Retina (tissue), 1 donor: ENCODE data around the gene KLF11.
A peak's percentile ranks its signal among the peaks of the same experiment; 100 is the strongest.

Experiments
- DNase-seq: peaks from one replicate; pipeline ENCODE4 v3.0.0-alpha.2; 2016

Gene KLF11

GRCh38 chr2:10045561-10046355 is 2.4 kb downstream of the KLF11 start:
- no peak for DNase-seq

DNA sequence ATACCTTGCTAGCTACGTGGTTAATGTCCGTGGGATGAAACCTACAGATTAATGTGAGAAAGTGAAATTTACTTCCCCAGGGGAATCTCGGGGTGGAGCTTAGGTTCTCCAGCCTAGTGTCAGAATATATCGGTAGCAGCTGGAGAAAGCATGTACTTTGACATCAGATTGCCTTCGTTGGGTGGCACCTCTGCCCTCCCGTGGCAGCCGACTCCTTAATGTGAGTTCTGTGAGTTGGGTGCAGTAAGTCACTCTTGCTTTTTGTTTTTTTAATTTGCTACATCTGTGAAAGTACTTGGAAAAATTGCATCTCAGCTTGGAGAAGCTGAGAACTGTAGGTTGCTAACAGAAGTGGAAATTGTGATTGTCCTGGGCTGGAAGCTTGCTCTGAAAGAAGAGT is 3.6 kb downstream of the KLF11 start:
- DNase-seq: no peak

DNA sequence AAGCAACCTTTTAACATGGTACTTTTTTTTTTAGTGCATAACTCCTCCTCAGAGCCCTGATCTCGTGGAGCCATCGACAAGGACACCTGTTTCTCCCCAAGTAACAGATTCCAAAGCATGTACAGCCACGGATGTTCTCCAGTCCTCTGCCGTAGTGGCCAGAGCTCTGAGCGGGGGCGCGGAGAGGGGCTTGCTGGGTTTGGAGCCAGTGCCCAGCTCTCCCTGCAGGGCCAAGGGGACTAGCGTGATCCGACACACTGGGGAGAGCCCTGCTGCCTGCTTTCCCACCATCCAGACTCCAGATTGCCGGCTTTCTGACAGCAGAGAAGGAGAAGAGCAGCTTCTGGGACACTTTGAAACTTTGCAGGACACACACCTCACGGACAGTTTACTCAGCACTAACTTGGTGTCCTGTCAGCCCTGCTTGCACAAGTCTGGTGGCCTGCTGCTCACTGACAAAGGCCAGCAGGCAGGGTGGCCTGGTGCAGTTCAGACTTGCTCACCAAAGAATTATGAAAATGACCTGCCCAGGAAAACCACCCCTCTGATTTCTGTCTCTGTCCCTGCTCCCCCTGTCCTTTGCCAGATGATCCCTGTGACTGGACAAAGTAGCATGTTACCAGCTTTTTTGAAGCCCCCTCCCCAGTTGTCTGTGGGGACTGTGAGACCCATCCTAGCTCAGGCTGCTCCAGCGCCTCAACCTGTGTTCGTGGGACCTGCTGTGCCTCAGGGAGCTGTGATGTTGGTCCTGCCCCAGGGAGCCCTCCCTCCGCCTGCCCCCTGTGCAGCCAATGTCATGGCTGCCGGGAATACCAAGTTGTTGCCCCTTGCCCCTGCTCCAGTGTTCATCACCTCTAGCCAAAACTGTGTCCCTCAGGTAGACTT is 4.5 kb downstream of the KLF11 start:
- no peak for DNase-seq

DNA sequence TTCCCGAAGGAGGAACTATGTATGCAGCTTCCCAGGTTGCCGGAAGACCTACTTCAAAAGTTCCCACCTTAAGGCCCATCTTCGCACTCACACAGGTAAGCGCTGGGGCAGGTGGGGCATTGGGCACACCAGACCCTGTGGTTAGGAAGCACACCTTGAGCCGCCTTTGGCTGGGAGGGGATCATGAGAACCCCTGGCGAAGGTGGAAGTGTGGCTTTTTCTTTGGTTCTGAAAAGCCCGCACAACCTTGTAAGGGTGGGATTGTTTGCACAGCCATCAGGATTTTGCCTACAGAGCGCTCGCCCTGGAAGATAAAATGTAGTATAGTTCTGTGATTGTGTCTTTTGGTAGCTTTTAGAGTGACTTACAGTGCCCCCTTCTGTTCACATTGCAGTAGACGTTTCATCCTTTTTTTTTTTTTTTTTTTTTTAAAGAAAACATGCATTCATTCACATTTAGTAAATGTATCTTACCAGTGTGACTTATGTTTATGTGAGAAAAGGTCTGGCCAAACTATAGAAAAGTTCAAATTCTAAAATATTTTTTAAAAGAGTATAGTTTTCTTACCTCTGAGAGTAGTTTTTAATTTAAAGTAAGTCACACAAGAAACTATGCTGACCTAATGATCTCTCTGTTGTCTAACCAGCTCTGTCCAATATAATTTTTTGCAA is 5.3 kb downstream of the KLF11 start:
- DNase-seq: peak; percentile 56

DNA sequence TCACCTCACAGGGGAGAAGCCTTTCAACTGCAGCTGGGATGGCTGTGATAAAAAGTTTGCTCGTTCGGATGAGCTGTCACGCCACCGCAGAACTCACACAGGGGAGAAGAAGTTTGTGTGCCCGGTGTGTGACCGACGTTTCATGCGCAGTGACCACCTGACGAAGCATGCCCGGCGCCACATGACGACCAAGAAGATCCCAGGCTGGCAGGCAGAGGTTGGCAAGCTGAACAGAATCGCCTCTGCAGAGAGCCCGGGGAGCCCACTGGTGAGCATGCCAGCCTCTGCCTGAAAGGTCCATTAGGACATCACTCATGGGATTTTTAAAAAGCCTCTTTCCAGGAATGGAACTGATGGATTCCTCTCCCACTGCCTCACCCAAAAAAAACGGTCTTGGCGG is 8.9 kb downstream of the KLF11 start:
- DNase-seq: no peak

DNA sequence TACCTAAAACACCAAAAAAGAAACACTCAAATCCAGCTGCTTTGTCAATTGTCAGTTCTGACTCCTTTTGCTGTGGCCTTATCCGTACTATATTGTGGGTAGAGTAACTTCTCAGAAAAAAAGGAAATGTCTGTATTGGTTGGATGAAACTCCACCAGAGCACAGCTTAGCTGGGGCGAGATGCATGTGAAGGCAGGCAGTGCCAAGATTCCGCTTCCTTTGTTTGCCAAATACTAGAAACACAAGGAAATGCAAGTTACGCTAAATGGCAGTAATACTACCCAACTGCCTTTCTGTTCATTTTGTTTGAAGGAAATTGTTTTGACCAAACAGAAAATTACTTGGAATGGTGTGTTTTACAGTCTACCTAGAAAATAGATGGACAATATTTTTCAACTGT is 10.0 kb downstream of the KLF11 start:
- no peak for DNase-seq

- DNase-seq: no peak
Observed at GRCh38 chr2:10054424-10054823, 11.1 kb downstream of the KLF11 start.

DNA sequence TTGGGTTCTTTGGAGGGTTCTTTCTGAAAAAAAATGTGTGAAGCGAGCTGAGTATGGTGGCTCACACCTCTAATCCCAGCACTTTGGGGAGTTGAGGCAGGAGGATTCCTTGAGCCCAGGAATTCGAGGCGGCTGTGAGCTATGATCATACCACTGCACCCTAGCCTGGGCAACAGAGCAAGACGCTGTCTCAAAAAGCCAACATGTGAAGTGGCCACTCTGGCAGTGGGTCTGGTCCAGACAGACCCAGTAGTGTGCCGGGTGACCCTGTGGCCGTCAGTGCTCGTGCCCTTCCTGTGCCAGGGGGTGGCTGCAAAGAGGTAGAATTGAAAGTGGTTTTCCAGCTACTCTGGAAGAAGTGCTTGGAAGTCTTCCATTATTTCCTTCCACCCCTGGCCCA is 11.6 kb downstream of the KLF11 start:
- DNase-seq: no peak

DNA sequence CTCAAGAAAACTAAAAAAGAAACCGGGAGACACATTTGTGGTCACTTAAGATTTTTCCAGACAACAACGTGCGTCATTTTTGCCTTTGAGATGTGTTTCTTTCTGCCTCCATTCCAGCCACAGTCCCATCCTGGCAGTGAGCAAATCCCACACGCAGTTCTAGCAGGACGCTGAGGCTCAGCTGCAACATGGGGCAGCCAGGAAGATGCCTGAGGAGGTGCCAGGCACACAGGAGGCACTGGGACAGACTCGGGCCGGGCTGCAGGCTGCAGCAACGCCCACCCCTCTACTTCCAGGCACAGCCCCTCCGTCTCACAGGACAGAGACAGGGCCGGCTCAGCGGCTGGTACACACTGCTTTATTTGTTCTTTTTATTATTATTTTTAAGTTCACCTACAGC is 13.1 kb downstream of the KLF11 start:
- DNase-seq: no peak

DNA sequence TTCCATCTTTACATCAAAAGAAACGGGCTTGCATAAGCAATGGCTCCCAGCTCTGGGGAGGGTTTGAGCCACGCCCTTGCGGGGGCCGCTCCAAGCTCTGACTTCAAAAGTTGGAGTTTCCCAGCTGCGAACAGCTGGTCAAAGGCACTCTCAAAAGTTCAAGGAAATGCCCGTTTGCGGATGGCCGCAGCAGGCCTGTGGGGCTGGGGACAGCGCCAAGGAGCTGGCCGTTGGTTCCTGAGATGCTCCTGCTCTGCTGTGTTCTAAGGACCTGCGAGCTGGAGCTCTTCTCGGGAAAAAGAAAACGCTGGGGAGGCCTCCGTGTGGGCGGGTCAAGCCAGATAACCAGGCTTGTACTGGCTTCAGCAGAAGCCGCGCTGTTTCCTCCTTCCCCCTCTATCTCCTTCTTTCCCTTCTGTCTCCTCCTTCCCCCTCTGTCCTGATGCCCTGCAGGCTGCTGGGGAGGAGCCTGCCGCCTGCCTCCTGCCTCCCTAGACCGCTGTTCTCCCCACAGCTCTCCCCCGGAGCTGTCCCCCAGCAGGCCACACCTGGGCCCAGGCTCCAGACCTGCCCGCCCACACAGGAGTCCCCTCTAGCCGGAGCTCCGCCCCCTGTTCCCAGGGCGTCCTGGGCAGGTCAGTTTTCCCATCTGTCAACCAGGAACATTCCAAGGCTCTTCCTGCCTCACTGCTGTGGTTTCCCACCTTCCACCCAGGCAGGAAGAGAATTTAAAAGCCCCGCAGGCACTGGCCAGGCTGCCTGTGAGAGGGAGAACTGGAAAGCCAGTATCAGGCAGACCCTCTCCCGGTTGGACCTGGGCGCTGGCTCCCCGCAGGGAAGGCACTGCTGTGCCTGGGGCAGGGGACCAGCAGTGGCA is 14.1 kb downstream of the KLF11 start:
- DNase-seq: peak; percentile 60

- DNase-seq: no peak
Observed at GRCh38 chr2:10058251-10059015, 15.1 kb downstream of the KLF11 start.

- DNase-seq: peak; percentile 33
Observed at GRCh38 chr2:10059016-10059351, 15.6 kb downstream of the KLF11 start.

GRCh38 chr2:10059552-10060335 is 16.4 kb downstream of the KLF11 start:
- no peak for DNase-seq

DNA sequence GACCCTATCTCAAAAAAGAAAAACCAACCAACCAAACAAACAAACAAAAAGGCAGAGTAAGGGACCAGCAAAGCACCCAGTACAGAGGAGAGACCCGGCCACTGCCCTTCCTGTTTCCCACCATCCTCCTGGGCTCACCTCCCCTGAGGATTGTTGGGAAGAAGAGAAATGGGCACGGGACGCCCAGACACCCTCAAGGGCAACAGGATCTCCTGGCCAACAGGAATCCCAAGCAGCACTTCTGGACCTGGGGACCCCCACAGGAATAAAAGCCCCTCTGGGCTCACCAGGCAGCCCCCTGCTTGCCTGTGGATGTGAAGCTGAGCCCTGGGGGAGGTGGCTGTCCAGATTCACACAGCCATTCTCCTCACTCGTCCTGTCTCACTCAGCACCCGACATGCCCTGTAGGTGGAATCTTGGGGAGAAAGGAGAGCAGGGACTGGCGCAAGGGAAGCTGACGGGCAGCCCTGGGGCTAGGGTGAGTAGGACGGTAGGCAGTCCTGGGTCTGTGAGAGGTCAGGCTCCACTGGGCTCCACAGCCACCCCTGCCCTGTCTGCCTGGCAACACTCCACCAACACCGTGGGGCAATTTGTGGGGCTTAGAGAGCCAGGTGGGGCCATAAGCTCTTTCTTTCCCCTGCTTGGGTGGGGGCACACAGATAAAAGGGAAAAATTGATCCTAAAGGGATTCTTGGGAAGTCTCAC is 18.0 kb downstream of the KLF11 start:
- no peak for DNase-seq

- DNase-seq: no peak
Observed at GRCh38 chr2:10062931-10063365, 19.6 kb downstream of the KLF11 start.

GRCh38 chr2:10063566-10063965 is 20.2 kb downstream of the KLF11 start:
- no peak for DNase-seq

DNA sequence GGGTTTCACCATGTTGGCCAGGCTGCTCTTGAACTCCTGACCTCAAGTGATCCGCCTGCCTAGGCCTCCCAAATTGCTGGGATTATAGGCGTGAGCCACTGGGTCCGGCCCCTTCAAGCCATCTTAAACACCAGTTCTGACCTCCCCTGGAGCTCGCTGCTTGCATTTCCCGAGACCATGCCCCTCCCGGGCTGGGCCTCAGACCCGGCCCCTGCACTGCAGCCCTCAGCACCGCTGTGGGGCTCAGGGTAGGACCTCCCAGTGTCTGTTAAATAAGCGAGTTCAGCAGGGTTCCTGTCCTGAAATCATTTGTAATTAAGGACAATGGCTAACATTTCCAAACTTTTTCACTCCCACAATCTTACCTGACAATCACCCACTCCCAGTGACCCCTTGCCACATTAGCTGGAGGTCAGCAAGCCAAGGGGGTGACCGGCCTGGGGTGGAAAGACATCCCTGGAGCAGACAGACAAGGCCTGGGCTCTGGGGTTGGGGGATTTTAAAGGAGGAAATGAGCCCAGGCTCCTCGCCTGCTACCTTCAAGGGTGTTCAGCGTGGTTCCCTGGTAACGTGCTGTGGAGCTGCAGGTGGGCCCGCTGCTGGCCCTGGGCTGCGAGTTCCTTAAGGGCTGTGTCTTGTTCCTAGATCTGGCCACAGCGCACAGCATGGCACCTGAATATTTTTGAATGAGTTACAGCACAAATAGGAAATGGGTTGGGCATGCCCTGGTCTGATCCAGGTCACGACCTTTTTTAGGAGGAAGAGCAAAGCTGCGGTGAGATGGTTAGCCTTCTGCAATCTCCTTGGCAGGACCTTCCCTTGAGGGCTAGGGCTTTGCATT is 21.8 kb downstream of the KLF11 start:
- no peak for DNase-seq

DNA sequence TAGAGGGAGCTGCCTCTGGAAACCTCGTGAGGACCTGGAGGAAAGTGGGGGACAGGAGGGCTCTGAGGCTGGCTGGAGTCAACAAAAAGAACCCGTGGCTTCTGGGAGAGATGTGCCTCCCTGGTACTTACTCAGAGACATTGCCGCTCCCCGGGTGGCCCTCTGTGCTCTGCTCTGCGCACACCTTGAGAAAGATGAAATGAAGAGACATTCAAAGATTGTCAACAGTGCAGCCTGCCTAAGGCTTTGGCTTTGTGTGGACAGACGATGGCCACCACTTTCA is 22.4 kb downstream of the KLF11 start:
- no peak for DNase-seq

DNA sequence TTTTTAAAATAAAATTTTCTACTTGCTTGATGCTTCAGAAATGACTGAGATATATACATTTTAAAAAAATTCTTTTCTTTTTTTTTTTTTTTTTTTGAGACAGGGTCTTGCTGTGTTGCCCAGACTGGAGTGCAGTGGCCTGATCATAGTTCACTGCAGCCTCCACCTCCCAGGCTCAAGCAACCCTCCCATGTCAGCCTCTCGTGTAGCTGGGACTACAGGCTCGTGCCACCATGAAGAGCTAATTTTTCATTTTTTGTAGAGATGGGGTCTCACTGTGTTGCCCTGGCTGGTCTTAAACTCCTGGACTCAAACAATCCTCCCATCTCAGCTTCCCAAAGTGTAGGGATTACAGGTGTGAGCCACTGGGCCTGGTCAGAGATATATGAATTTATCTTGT is 24.0 kb downstream of the KLF11 start:
- DNase-seq: no peak

DNA sequence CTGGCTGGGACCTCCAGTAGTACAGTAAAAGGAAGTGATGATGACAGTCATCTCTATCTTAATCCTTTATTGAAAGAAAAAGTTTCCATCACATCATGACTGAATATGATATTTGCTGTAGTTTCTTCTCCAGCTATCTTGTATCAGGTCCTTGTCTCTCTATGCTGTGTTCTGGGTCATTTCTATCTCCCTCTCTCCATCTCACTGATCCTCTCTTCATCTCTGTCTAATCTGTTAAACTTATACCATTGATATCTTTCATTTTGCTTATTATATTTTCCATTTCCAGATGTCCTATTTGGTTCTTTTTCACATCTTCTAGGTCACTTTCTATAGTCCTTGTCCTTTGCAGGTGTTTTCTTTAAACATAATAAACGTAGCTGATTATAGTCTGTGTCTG is 24.5 kb downstream of the KLF11 start:
- no peak for DNase-seq
